ENCODE data around the gene PPP4R4.

- TF ChIP-seq, protein P1, sequence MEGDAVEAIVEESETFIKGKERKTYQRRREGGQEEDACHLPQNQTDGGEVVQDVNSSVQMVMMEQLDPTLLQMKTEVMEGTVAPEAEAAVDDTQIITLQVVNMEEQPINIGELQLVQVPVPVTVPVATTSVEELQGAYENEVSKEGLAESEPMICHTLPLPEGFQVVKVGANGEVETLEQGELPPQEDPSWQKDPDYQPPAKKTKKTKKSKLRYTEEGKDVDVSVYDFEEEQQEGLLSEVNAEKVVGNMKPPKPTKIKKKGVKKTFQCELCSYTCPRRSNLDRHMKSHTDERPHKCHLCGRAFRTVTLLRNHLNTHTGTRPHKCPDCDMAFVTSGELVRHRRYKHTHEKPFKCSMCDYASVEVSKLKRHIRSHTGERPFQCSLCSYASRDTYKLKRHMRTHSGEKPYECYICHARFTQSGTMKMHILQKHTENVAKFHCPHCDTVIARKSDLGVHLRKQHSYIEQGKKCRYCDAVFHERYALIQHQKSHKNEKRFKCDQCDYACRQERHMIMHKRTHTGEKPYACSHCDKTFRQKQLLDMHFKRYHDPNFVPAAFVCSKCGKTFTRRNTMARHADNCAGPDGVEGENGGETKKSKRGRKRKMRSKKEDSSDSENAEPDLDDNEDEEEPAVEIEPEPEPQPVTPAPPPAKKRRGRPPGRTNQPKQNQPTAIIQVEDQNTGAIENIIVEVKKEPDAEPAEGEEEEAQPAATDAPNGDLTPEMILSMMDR (IDR thresholded peaks at IDR 0.05) = no peak
- TF ChIP-seq POLR2A (IDR thresholded peaks at IDR 0.05) = no peak
Measured at GRCh38 chr14:94321421-94322271, 147.5 kb downstream of the PPP4R4 start.
